DMS79 (cell line): Measurements from ENCODE around the gene ATN1.
"Not testable (repeated sequence)": the region's sequence is repeated elsewhere in the genome, so short reads cannot be mapped to it uniquely, and the experiment has no call there.

Experiments used
- DNase-seq: peaks from one replicate; lab custom pipeline; 2025; lab: John Stamatoyannopoulos, UW

ATN1 gene

GRCh38 chr12:6904280-6905276 is 23.2 kb upstream of the ATN1 start, which contains the start of gene LRRC23:
Gene LRRC23, plus strand, starts transcription at chr12:6904822. Its CDS starts 812 bp downstream, at chr12:6905634.
- peak; percentile 95 for DNase-seq

GRCh38 chr12:6905414-6906040 is 22.2 kb upstream of the ATN1 start:
- DNase-seq, result no peak

- not testable (repeated sequence) for DNase-seq
Measured at GRCh38 chr12:6908141-6908540, 19.6 kb upstream of the ATN1 start.

- no peak for DNase-seq
Measured at GRCh38 chr12:6909421-6910145, 18.2 kb upstream of the ATN1 start.

GRCh38 chr12:6912164-6912935 is 15.4 kb upstream of the ATN1 start:
- DNase-seq, result no peak

- peak; percentile 44 for DNase-seq
Measured at GRCh38 chr12:6914246-6914946, 13.4 kb upstream of the ATN1 start, which contains the start of gene ENO2. Gene ENO2, plus strand, starts transcription at chr12:6914580. Its CDS starts 1,253 bp downstream, at chr12:6915833.

- DNase-seq, result no peak
Measured at GRCh38 chr12:6914947-6915788, 12.6 kb upstream of the ATN1 start.

GRCh38 chr12:6915789-6916285 is 11.9 kb upstream of the ATN1 start:
- no peak for DNase-seq

GRCh38 chr12:6916426-6917200 is 11.1 kb upstream of the ATN1 start:
- DNase-seq, result no peak

GRCh38 chr12:6917491-6918231 is 10.1 kb upstream of the ATN1 start:
- DNase-seq, result no peak

GRCh38 chr12:6919588-6919987 is 8.2 kb upstream of the ATN1 start:
- DNase-seq, result no peak

- DNase-seq, result no peak
Measured at GRCh38 chr12:6921539-6921938, 6.2 kb upstream of the ATN1 start.

- no peak for DNase-seq
Measured at GRCh38 chr12:6921996-6922946, 5.5 kb upstream of the ATN1 start.

GRCh38 chr12:6923003-6923732 is 4.6 kb upstream of the ATN1 start:
- DNase-seq, result no peak

- no peak for DNase-seq
Measured at GRCh38 chr12:6923851-6924250, 3.9 kb upstream of the ATN1 start.

GRCh38 chr12:6925239-6925539 is 2.6 kb upstream of the ATN1 start:
- no peak for DNase-seq
